Neutrophil (primary cell): Measurements from ENCODE around the gene FAM47E.

ENCODE experiments used
- H3K27ac ChIP-seq: fragments of 200-600 bp; sonication (generic); 2 replicates; pipeline ENCODE4 v1.5.1; 2016; ENCODE audit warnings: mild to moderate bottlenecking, moderate library complexity
- H3K27me3 ChIP-seq: fragments of 200-600 bp; sonication (generic); 2 replicates; pipeline ENCODE4 v1.6.0; 2016; ENCODE audit warnings: mild to moderate bottlenecking
- H3K36me3 ChIP-seq: fragments of 200-600 bp; sonication (generic); 2 replicates; pipeline ENCODE4 v1.5.1; 2017
- H3K4me1 ChIP-seq, 2 experiments: fragments of 200-600 bp in 1 of 2; sonication (generic) in 1 of 2; 1 replicate in 1 of 2; 2 replicates in 1 of 2; pipeline versions ENCODE4 v1.5.1 to v1.6.1; 2013 to 2016; ENCODE audit warnings: low read depth in 1 of 2, low read length in 1 of 2, mild to moderate bottlenecking in 1 of 2, moderate library complexity in 1 of 2; ENCODE audit not compliant: control insufficient read depth in 1 of 2, insufficient read depth in 1 of 2
- H3K4me3 ChIP-seq, 2 experiments: fragments of 200-600 bp in 1 of 2; sonication (generic) in 1 of 2; 1 replicate in 1 of 2; 2 replicates in 1 of 2; pipeline ENCODE4 v1.5.1; 2013 to 2016; ENCODE audit warnings: low read depth in 1 of 2, low read length in 1 of 2, mild to moderate bottlenecking in 1 of 2, moderate library complexity in 1 of 2
- H3K9me3 ChIP-seq: fragments of 200-600 bp; sonication (generic); 2 replicates; pipeline ENCODE4 v1.5.1; 2016
- TF ChIP-seq, protein P1 (sequence below): fragments of 200-600 bp; sonication (generic); IDR thresholded peaks from 2 replicates; pipeline ENCODE4 v1.5.1; 2016; ENCODE audit warnings: antibody characterized with exemption

FAM47E gene

DNA sequence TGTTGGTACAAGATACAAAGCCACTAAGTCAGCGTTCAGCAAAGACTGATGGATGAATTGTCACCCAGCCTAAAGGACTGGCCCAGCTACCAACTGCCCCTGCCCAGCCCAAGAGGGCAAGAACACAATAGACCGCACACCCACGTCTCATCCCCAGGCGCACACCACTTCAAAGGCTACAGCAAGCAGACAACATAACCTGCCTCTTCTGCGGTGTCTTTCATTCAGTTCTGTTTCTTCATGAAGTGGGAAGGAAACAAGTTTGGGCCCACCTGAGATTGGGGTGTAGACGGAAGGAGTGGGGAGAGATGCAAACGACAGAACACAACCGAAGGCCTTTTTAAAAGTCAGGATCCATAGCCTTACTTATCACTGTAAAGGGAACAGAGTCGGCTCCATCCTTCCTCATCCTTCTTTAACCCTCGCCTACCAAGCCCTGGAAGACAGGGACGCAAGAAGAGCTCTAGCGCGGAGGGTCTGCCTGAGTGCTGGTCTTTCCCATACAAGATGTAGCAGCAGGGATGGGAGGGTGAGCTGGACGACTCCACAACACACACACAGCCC lies 38.6 kb upstream of the FAM47E start:
- H3K27me3 ChIP-seq = no peaks in the 10 kb centered on the region
- peak overlapping the region; percentile 77 to 80 for H3K4me3 ChIP-seq
- TF ChIP-seq, protein P1, sequence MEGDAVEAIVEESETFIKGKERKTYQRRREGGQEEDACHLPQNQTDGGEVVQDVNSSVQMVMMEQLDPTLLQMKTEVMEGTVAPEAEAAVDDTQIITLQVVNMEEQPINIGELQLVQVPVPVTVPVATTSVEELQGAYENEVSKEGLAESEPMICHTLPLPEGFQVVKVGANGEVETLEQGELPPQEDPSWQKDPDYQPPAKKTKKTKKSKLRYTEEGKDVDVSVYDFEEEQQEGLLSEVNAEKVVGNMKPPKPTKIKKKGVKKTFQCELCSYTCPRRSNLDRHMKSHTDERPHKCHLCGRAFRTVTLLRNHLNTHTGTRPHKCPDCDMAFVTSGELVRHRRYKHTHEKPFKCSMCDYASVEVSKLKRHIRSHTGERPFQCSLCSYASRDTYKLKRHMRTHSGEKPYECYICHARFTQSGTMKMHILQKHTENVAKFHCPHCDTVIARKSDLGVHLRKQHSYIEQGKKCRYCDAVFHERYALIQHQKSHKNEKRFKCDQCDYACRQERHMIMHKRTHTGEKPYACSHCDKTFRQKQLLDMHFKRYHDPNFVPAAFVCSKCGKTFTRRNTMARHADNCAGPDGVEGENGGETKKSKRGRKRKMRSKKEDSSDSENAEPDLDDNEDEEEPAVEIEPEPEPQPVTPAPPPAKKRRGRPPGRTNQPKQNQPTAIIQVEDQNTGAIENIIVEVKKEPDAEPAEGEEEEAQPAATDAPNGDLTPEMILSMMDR = no peak
- H3K36me3 ChIP-seq = no peaks in the 10 kb centered on the region
- H3K4me1 ChIP-seq = peaks cover 51 to 53% of the 10 kb centered on the region in 2 experiments
- no peaks in the 10 kb centered on the region for H3K9me3 ChIP-seq
- H3K27ac ChIP-seq = peak overlapping the region; percentile 94

GRCh38 chr4:76213415-76214176 lies 37.9 kb upstream of the FAM47E start, which contains the start of gene SCARB2:
Gene SCARB2, minus strand, starts transcription at chr4:76213824. Its CDS starts 281 bp downstream, at chr4:76213543.
- no peaks in the 10 kb centered on the region for H3K36me3 ChIP-seq
- H3K27me3 ChIP-seq = no peaks in the 10 kb centered on the region
- no peaks in the 10 kb centered on the region for H3K9me3 ChIP-seq
- TF ChIP-seq, protein P1 = peak; percentile 27
- H3K27ac ChIP-seq = peak within 1 kb of the TSS; percentile 94
- peak within 1 kb of the TSS; percentile 77 to 80 for H3K4me3 ChIP-seq
- peaks cover 46 to 47% of the 10 kb centered on the region in 2 experiments for H3K4me1 ChIP-seq

DNA sequence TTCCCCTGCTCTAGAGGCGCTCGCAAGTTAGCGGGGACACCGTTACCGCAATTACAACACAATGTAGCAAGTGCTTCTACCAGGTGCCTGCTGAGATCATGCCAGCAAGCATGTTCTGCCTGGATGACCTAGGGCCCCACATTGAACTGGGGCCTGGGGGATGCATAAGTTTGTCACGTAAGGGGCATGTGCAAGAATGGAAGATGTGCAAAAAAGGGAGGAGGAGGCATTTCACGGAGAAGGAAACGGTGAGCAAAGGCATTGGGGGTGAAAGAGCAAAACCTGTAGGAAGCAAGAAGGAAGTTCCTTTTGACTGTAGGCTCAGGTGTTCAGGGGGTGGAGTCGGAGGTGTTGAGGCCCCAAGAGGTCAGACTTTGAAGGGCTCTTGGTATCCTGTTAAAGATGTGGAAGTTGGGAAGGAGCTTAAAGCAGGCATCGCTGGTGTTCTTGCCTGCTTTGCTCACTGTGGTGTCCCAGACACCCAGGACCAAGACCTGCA lies 37.3 kb upstream of the FAM47E start:
- Histone ChIP-seq H3K4me3 (peak overlapping the region; percentile 77 to 80), H3K27ac (peak overlapping the region; percentile 94), H3K36me3 (no peaks in the 10 kb centered on the region), H3K27me3 (no peaks in the 10 kb centered on the region), H3K9me3 (no peaks in the 10 kb centered on the region), H3K4me1 (peaks cover 50% of the 10 kb centered on the region in 2 experiments)
- TF ChIP-seq, protein P1 = no peak

DNA sequence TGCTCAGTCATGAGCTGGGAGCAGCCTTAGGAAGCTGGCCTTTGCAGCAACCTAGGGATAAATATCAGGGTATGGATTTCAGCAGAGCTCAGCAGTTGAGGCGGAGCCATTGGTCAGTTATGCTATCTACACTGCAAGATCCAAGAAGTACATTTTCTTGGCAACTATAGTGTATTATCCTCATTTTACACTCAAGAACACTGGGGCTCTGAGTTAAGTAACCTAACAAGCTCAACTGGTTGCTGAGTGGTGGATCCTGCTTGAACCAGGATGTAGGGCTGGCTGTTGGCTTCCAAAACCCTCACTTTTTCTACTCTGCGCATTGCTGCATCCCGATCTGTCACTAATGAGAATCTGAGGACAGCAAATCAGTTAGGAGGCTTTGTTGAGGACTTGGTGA lies 36.4 kb upstream of the FAM47E start:
- Histone ChIP-seq H3K9me3 (no peaks in the 10 kb centered on the region), H3K27ac (peak overlapping the region; percentile 94), H3K36me3 (no peaks in the 10 kb centered on the region), H3K4me3 (peak overlapping the region in 1 of 2 experiments; percentile 80), H3K4me1 (peaks cover 56 to 57% of the 10 kb centered on the region in 2 experiments), H3K27me3 (no peaks in the 10 kb centered on the region)
- TF ChIP-seq, protein P1 = no peak

- peaks cover 44 to 46% of the 10 kb centered on the region in 2 experiments for H3K4me1 ChIP-seq
- H3K27me3 ChIP-seq = no peaks in the 10 kb centered on the region
- no peak overlapping the region for H3K4me3 ChIP-seq
- TF ChIP-seq, protein P1 = no peak
- no peaks in the 10 kb centered on the region for H3K36me3 ChIP-seq
- H3K9me3 ChIP-seq = no peaks in the 10 kb centered on the region
- H3K27ac ChIP-seq = no peak overlapping the region
Observed at GRCh38 chr4:76216524-76216923, 35.0 kb upstream of the FAM47E start.
